ENCODE measurements around the gene SNTA1.

DNA sequence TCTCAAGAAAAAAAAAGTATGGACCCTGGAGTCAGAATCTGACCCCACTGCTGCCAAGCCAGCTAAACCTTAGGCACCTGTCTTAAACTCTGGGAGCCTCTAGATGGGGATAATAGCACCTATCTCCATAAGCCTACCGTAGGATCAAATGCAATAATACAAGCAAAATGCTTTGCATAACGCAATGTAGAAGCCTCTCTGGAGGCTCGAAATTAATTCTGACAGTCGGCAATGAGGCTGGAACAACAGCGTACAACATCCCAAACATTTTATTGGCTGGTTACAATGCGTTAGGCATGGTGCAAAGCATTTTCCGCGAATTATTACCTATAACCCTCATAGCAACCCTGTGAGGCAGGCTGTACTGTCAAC is 42.8 kb downstream of the SNTA1 start:
- TF ChIP-seq, protein P1, sequence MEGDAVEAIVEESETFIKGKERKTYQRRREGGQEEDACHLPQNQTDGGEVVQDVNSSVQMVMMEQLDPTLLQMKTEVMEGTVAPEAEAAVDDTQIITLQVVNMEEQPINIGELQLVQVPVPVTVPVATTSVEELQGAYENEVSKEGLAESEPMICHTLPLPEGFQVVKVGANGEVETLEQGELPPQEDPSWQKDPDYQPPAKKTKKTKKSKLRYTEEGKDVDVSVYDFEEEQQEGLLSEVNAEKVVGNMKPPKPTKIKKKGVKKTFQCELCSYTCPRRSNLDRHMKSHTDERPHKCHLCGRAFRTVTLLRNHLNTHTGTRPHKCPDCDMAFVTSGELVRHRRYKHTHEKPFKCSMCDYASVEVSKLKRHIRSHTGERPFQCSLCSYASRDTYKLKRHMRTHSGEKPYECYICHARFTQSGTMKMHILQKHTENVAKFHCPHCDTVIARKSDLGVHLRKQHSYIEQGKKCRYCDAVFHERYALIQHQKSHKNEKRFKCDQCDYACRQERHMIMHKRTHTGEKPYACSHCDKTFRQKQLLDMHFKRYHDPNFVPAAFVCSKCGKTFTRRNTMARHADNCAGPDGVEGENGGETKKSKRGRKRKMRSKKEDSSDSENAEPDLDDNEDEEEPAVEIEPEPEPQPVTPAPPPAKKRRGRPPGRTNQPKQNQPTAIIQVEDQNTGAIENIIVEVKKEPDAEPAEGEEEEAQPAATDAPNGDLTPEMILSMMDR (IDR thresholded peaks at IDR 0.05), result no peak
- TF ChIP-seq POLR2A (IDR thresholded peaks at IDR 0.05), result no peak
